ENCODE data around the gene GPR37. TPM values are rescaled to one million over a fixed set of nuclear protein-coding genes. Genes with fewer than 3 reads are reported as not detected.

GPR37 gene
- total RNA-seq (2022) (1.9 TPM in 2 replicates), Bru-seq, nascent RNA (percentile 40 among the genes with signal in this experiment), BruChase-seq, experiment 1, labeled RNA remaining after a 6-hour chase (percentile 25 among the genes with signal in this experiment), BruChase-seq, experiment 2, labeled RNA remaining after a 2-hour chase (percentile 40 among the genes with signal in this experiment)
- long read RNA-seq, partial matches to known transcripts: 0 of 1 reads
- long read RNA-seq, other reads (novel, unspliced or antisense): 0 of 1 reads

- ChIA-PET CTCF (interaction anchor here (0.5 to 3.8 kb wide), 42 partner anchors 9 to 968 kb away, joined by 3 to 45 read pairs (median 4); no protein-coding TSS in a partner anchor), POLR2A (interaction anchor here (0.6 to 3.1 kb wide), 19 partner anchors 12 to 1144 kb away, joined by 3 to 22 read pairs (median 4); no protein-coding TSS in a partner anchor)
- TF ChIP-seq CTCF (IDR thresholded peaks at IDR 0.05; ENCODE audit: unreplicated experiment): peak; percentile 63
- Mint-ChIP-seq H3K36me3 (ENCODE audit: insufficient read depth, unreplicated experiment) (no peaks in the 10 kb centered on the region), H3K27ac (ENCODE audit: low read depth, unreplicated experiment) (peak within 1 kb of the TSS; percentile 73), H3K9me3 (ENCODE audit: unreplicated experiment) (no peaks in the 10 kb centered on the region), H3K4me3 (ENCODE audit: unreplicated experiment) (peak within 1 kb of the TSS; percentile 75), H3K4me1 (ENCODE audit: insufficient read depth, unreplicated experiment) (peaks cover 12% of the 10 kb centered on the region), H3K27me3 (ENCODE audit: insufficient read depth, unreplicated experiment) (no peaks in the 10 kb centered on the region)
- peak; percentile 92 for DNase-seq (ENCODE audit: unreplicated experiment)
- BruUV-seq (replicated peaks): no TSS peak
- intact Hi-C loops (cut with micrococcal nuclease): loop anchor here (1.0 to 2.0 kb wide), 3 partner anchors 19 to 610 kb away; no protein-coding TSS in a partner anchor
These were observed at the start of gene GPR37 for GRCh38 chr7:124765401-124766352. GPR37 (minus strand) TSS chr7:124765792; CDS start chr7:124764976, 816 bp downstream.

GRCh38 chr7:124813994-124814798 lies 48.6 kb upstream of the GPR37 start:
- CTCF ChIA-PET: interaction anchor here (0.9 kb wide), 1 partner anchor 15 kb away, joined by 3 read pairs; no protein-coding TSS in a partner anchor
- intact Hi-C loops (cut with micrococcal nuclease): no loop called here

GRCh38 chr7:124812764-124813163 lies 47.2 kb upstream of the GPR37 start:
- H3K4me1 Mint-ChIP-seq (ENCODE audit: insufficient read depth, unreplicated experiment): no peaks in the 10 kb centered on the region
- no TSS peak for BruUV-seq (replicated peaks)
- DNase-seq (ENCODE audit: unreplicated experiment): no peak
- TF ChIP-seq CTCF (IDR thresholded peaks at IDR 0.05; ENCODE audit: unreplicated experiment): no peak
- POLR2A ChIA-PET: interaction anchor here (1.6 kb wide), 1 partner anchor 658 kb away, joined by 3 read pairs; no protein-coding TSS in a partner anchor
- no peaks in the 10 kb centered on the region for H3K36me3 Mint-ChIP-seq (ENCODE audit: insufficient read depth, unreplicated experiment)
- intact Hi-C loops (cut with micrococcal nuclease): no loop called here
- H3K4me3 Mint-ChIP-seq (ENCODE audit: unreplicated experiment): no peak overlapping the region
- H3K27me3 Mint-ChIP-seq (ENCODE audit: insufficient read depth, unreplicated experiment): no peaks in the 10 kb centered on the region
- H3K9me3 Mint-ChIP-seq (ENCODE audit: unreplicated experiment): no peaks in the 10 kb centered on the region
- no peak overlapping the region for H3K27ac Mint-ChIP-seq (ENCODE audit: low read depth, unreplicated experiment)
- CTCF ChIA-PET: interaction anchor here (0.6 to 0.7 kb wide), 2 partner anchors 128 to 658 kb away, joined by 3 read pairs; no protein-coding TSS in a partner anchor

More at GRCh38 chr7:124813994-124814798, 48.6 kb upstream of the GPR37 start:
- H3K36me3 Mint-ChIP-seq (ENCODE audit: insufficient read depth, unreplicated experiment): no peaks in the 10 kb centered on the region
- BruUV-seq (replicated peaks): no TSS peak
- H3K27me3 Mint-ChIP-seq (ENCODE audit: insufficient read depth, unreplicated experiment): no peaks in the 10 kb centered on the region
- peak; percentile 28 for DNase-seq (ENCODE audit: unreplicated experiment)
- no peak overlapping the region for H3K27ac Mint-ChIP-seq (ENCODE audit: low read depth, unreplicated experiment)
- no peaks in the 10 kb centered on the region for H3K9me3 Mint-ChIP-seq (ENCODE audit: unreplicated experiment)
- H3K4me3 Mint-ChIP-seq (ENCODE audit: unreplicated experiment): no peak overlapping the region
- POLR2A ChIA-PET: interaction anchor here (0.6 to 1.6 kb wide), 7 partner anchors 8 to 884 kb away, joined by 3 to 4 read pairs (median 3); no protein-coding TSS in a partner anchor
- no peaks in the 10 kb centered on the region for H3K4me1 Mint-ChIP-seq (ENCODE audit: insufficient read depth, unreplicated experiment)
- TF ChIP-seq CTCF (IDR thresholded peaks at IDR 0.05; ENCODE audit: unreplicated experiment): no peak

Measured in MCF 10A (cell line).